ENCODE measurements around the gene HPS4.

Gene HPS4

GRCh38 chr22:26463101-26463661 lies 20.4 kb downstream of the HPS4 start:
- POLR2A ChIA-PET, result interaction anchor here (3.2 kb wide), 1 partner anchor 20 kb away, joined by 9 read pairs; the partner anchor contains the start of genes HPS4 and SRRD
- TF ChIP-seq CTBP1 (IDR thresholded peaks at IDR 0.05; ENCODE audit: borderline replicate concordance) (no peak), SUZ12 (IDR thresholded peaks at IDR 0.05) (no peak), FOXK2 (IDR thresholded peaks at IDR 0.05) (no peak), HDGF (IDR thresholded peaks at IDR 0.05; ENCODE audit: borderline replicate concordance) (no peak), FOXM1 (IDR thresholded peaks at IDR 0.05; ENCODE audit: borderline replicate concordance) (no peak), NFRKB (IDR thresholded peaks at IDR 0.05) (no peak), PKNOX1 (IDR thresholded peaks at IDR 0.05) (no peak), ELF4 (IDR thresholded peaks at IDR 0.05) (no peak), TARDBP (IDR thresholded peaks at IDR 0.05) (no peak), ZNF384 (IDR thresholded peaks at IDR 0.05) (no peak), ARNT (IDR thresholded peaks at IDR 0.05) (no peak), FOXA1 (IDR thresholded peaks at IDR 0.05) (no peak), BHLHE40 (IDR thresholded peaks at IDR 0.05; ENCODE audit: borderline replicate concordance) (no peak), LEF1 (IDR thresholded peaks at IDR 0.05; ENCODE audit: borderline replicate concordance) (no peak), SP1 (IDR thresholded peaks at IDR 0.05) (no peak), L3MBTL2 (conservative IDR thresholded peaks at IDR 0.05) (no peak)
- CTCF ChIA-PET, result interaction anchor here (0.9 to 3.8 kb wide), 2 partner anchors 14 to 65 kb away, joined by 3 to 21 read pairs; no protein-coding TSS in a partner anchor
- no peak for DNase-seq (ENCODE audit: extremely low spot score)

- TF ChIP-seq LEF1 (IDR thresholded peaks at IDR 0.05; ENCODE audit: borderline replicate concordance) (no peak), FOXA1 (IDR thresholded peaks at IDR 0.05) (no peak)
- POLR2A ChIA-PET, result no interaction called here
- CTCF ChIA-PET, result interaction anchor here (0.9 to 3.8 kb wide), 3 partner anchors 14 to 67 kb away, joined by 3 to 21 read pairs (median 4); no protein-coding TSS in a partner anchor
- no peak for DNase-seq (ENCODE audit: extremely low spot score)
Measured at GRCh38 chr22:26462641-26463040, 20.9 kb downstream of the HPS4 start.

GRCh38 chr22:26462051-26462450 lies 21.5 kb downstream of the HPS4 start:
- no peak for TF ChIP-seq FOXK2 (IDR thresholded peaks at IDR 0.05)
- no peak for TF ChIP-seq ELF4 (IDR thresholded peaks at IDR 0.05)
- TF ChIP-seq NFRKB (IDR thresholded peaks at IDR 0.05), result no peak
- no peak for TF ChIP-seq SUZ12 (IDR thresholded peaks at IDR 0.05)
- TF ChIP-seq HDGF (IDR thresholded peaks at IDR 0.05; ENCODE audit: borderline replicate concordance), result no peak
- no peak for TF ChIP-seq PKNOX1 (IDR thresholded peaks at IDR 0.05)
- no peak for DNase-seq (ENCODE audit: extremely low spot score)
- POLR2A ChIA-PET, result no interaction called here
- CTCF ChIA-PET, result interaction anchor here (0.9 to 3.8 kb wide), 6 partner anchors 9 to 96 kb away, joined by 4 to 27 read pairs (median 4); no protein-coding TSS in a partner anchor

GRCh38 chr22:26461188-26461810 lies 22.3 kb downstream of the HPS4 start:
- TF ChIP-seq CTBP1 (IDR thresholded peaks at IDR 0.05; ENCODE audit: borderline replicate concordance), result no peak
- no peak for TF ChIP-seq ZNF384 (IDR thresholded peaks at IDR 0.05)
- no peak for TF ChIP-seq TARDBP (IDR thresholded peaks at IDR 0.05)
- no peak for TF ChIP-seq FOXK2 (IDR thresholded peaks at IDR 0.05)
- TF ChIP-seq FOXA1 (IDR thresholded peaks at IDR 0.05), result no peak
- TF ChIP-seq ELF4 (IDR thresholded peaks at IDR 0.05), result no peak
- TF ChIP-seq LEF1 (IDR thresholded peaks at IDR 0.05; ENCODE audit: borderline replicate concordance), result no peak
- ChIA-PET CTCF (interaction anchor here (0.8 to 3.8 kb wide), 12 partner anchors 8 to 95 kb away, joined by 3 to 27 read pairs (median 4); no protein-coding TSS in a partner anchor), POLR2A (no interaction called here)
- DNase-seq (ENCODE audit: extremely low spot score), result peak; percentile 84

- TF ChIP-seq L3MBTL2 (conservative IDR thresholded peaks at IDR 0.05) (no peak), PKNOX1 (IDR thresholded peaks at IDR 0.05) (no peak), ZNF384 (IDR thresholded peaks at IDR 0.05) (no peak), NFRKB (IDR thresholded peaks at IDR 0.05) (no peak), SP1 (IDR thresholded peaks at IDR 0.05) (no peak), CTBP1 (IDR thresholded peaks at IDR 0.05; ENCODE audit: borderline replicate concordance) (no peak), FOXA1 (IDR thresholded peaks at IDR 0.05) (no peak), FOXK2 (IDR thresholded peaks at IDR 0.05) (no peak), LEF1 (IDR thresholded peaks at IDR 0.05; ENCODE audit: borderline replicate concordance) (no peak), SUZ12 (IDR thresholded peaks at IDR 0.05) (no peak), HDGF (IDR thresholded peaks at IDR 0.05; ENCODE audit: borderline replicate concordance) (no peak), ELF4 (IDR thresholded peaks at IDR 0.05) (no peak), ARNT (IDR thresholded peaks at IDR 0.05) (no peak), FOXM1 (IDR thresholded peaks at IDR 0.05; ENCODE audit: borderline replicate concordance) (no peak), TARDBP (IDR thresholded peaks at IDR 0.05) (no peak), BHLHE40 (IDR thresholded peaks at IDR 0.05; ENCODE audit: borderline replicate concordance) (no peak)
- no peak for DNase-seq (ENCODE audit: extremely low spot score)
- ChIA-PET CTCF (interaction anchor here (0.5 to 3.8 kb wide), 8 partner anchors 19 to 1691 kb away, joined by 3 to 27 read pairs (median 4); no protein-coding TSS in a partner anchor), POLR2A (no interaction called here)
Measured at GRCh38 chr22:26460202-26460601, 23.4 kb downstream of the HPS4 start.

GRCh38 chr22:26457661-26458272 lies 25.8 kb downstream of the HPS4 start:
- TF ChIP-seq NFRKB (IDR thresholded peaks at IDR 0.05) (no peak), HDGF (IDR thresholded peaks at IDR 0.05; ENCODE audit: borderline replicate concordance) (no peak), PKNOX1 (IDR thresholded peaks at IDR 0.05) (no peak), SP1 (IDR thresholded peaks at IDR 0.05) (no peak), ZNF384 (IDR thresholded peaks at IDR 0.05) (no peak), ELF4 (IDR thresholded peaks at IDR 0.05) (no peak), TARDBP (IDR thresholded peaks at IDR 0.05) (no peak), SUZ12 (IDR thresholded peaks at IDR 0.05) (no peak), LEF1 (IDR thresholded peaks at IDR 0.05; ENCODE audit: borderline replicate concordance) (no peak), L3MBTL2 (conservative IDR thresholded peaks at IDR 0.05) (no peak), FOXA1 (IDR thresholded peaks at IDR 0.05) (no peak), FOXM1 (IDR thresholded peaks at IDR 0.05; ENCODE audit: borderline replicate concordance) (no peak), FOXK2 (IDR thresholded peaks at IDR 0.05) (no peak)
- no peak for DNase-seq (ENCODE audit: extremely low spot score)
- CTCF ChIA-PET, result no interaction called here
- POLR2A ChIA-PET, result no interaction called here

Data from HEK293T (cell line).